K562 (cell line): ENCODE results near the gene CRIM1. TPM values are rescaled to one million over a fixed set of nuclear protein-coding genes. Genes with fewer than 3 reads are reported as not detected.

ENCODE experiments used
- ATAC-seq: fragments of 200-7000 bp; cut with Tn5 transposase; 3 replicates; pipeline ENCODE4 v1.9.1; 2020; ENCODE audit warnings: moderate library complexity
- BruUV-seq: library from RNA; stranded (reverse); fragments of 400-500 nt; replicated peaks from 2 replicates; lab custom pipeline; 2021; lab: Mats Ljungman, UMichigan
- CTCF ChIA-PET: fragments of 300-600 bp; formaldehyde crosslinking; extraction: SDS; loops from one replicate; lab custom pipeline; 2021; ENCODE audit warnings: low intra/inter-chr PET ratio; lab: Yijun Ruan, JAX
- POLR2A ChIA-PET: fragments of 300-600, 350-650 bp; sonication (Branson Sonifier 250); formaldehyde crosslinking; extraction: SDS; loops from one replicate; lab custom pipeline; 2021; ENCODE audit warnings: antibody characterized with exemption, inconsistent platforms; lab: Yijun Ruan, JAX
- DNase-seq, 4 experiments: peaks; one replicate each; pipeline versions ENCODE4 v3.0.0 to v3.0.0-alpha.2; 2011 to 2018; ENCODE audit warnings: low spot score in 3 of 4, mixed read lengths in 3 of 4; ENCODE audit errors: extremely low read depth in 1 of 4
- FAIRE-seq: peaks from 2 replicates; lab custom pipeline; 2011; peaks lifted over from hg19 to GRCh38; lab: Jason Lieb, UNC
- H2AFZ ChIP-seq: 2 replicates; pipeline ENCODE4 v1.6.0; 2011; ENCODE audit warnings: low read depth, low read length, control low read depth, inconsistent platforms
- H3K27ac ChIP-seq: fragments of 200-600 bp; 3 replicates; pipeline ENCODE4 v1.8.0; 2011; ENCODE audit warnings: low read depth, mild to moderate bottlenecking, control low read depth, inconsistent platforms, low read length, moderate library complexity, mixed read lengths; ENCODE audit errors: extremely low read depth
- H3K27me3 ChIP-seq, 2 experiments: fragments of 300-600 bp in 1 of 2; 2 replicates in 1 of 2; 3 replicates in 1 of 2; pipeline versions ENCODE4 v1.6.0 to v1.8.0; 2011; ENCODE audit warnings: inconsistent platforms in 2 of 2, low read length in 2 of 2, mild to moderate bottlenecking in 1 of 2, mixed read lengths in 1 of 2, moderate library complexity in 1 of 2; ENCODE audit not compliant: control insufficient read depth in 2 of 2, insufficient read depth in 2 of 2
- H3K36me3 ChIP-seq: fragments of 300-600 bp; 3 replicates; pipeline ENCODE4 v1.8.0; 2011; ENCODE audit warnings: mild to moderate bottlenecking, low read length, inconsistent platforms; ENCODE audit not compliant: control insufficient read depth, insufficient read depth
- H3K4me1 ChIP-seq, 2 experiments: fragments of 200-600 bp in 1 of 2; replicated peaks in 1 of 2; 2 replicates in 1 of 2; 3 replicates in 1 of 2; pipeline versions ENCODE4 v1.5.1 to v1.8.0; 2011; ENCODE audit warnings: inconsistent platforms in 2 of 2, low read length in 2 of 2, mild to moderate bottlenecking in 1 of 2, mixed read lengths in 1 of 2, moderate library complexity in 1 of 2; ENCODE audit not compliant: control insufficient read depth in 2 of 2, insufficient read depth in 2 of 2
- H3K4me2 ChIP-seq: 2 replicates; pipeline ENCODE4 v1.6.1; 2011; ENCODE audit warnings: low read length, control low read depth, inconsistent platforms, mixed read lengths; ENCODE audit not compliant: insufficient read depth
- H3K4me3 ChIP-seq: fragments of 200-600 bp; sonication (generic), shearing (Covaris generic); 2 replicates; pipeline ENCODE4 v1.5.1; 2016; ENCODE audit warnings: control low read depth, inconsistent platforms
- H3K79me2 ChIP-seq: fragments of 200-600 bp; 3 replicates; pipeline ENCODE4 v1.8.0; 2011; ENCODE audit warnings: low read length, inconsistent platforms; ENCODE audit not compliant: control insufficient read depth, insufficient read depth
- H3K9ac ChIP-seq, 2 experiments: 2 replicates each; pipeline versions ENCODE4 v1.6.0 to v1.6.1; 2011; ENCODE audit warnings: low read depth in 2 of 2, low read length in 2 of 2, control low read depth in 1 of 2, inconsistent platforms in 1 of 2, mild to moderate bottlenecking in 1 of 2, mixed read lengths in 1 of 2; ENCODE audit not compliant: insufficient read depth in 1 of 2
- H3K9me1 ChIP-seq: one replicate; pipeline ENCODE4 v1.6.0; 2011; ENCODE audit warnings: inconsistent platforms, mild to moderate bottlenecking, low read length, moderate library complexity; ENCODE audit not compliant: control insufficient read depth, insufficient read depth
- H3K9me3 ChIP-seq: replicated peaks from 2 replicates; pipeline ENCODE4 v1.5.1; 2011; ENCODE audit warnings: low read depth, low read length, inconsistent platforms; ENCODE audit not compliant: control insufficient read depth, insufficient read depth
- H4K20me1 ChIP-seq: replicated peaks from 2 replicates; pipeline ENCODE4 v1.6.1; 2011; ENCODE audit warnings: low read length, inconsistent platforms, mixed read lengths; ENCODE audit not compliant: control insufficient read depth, insufficient read depth
- E2F8 ChIP-seq: fragments of 450-650 bp; IDR thresholded peaks from 2 replicates; pipeline ENCODE4 v1.7.1; 2018; ENCODE audit warnings: mild to moderate bottlenecking, low read depth; ENCODE audit not compliant: partially characterized antibody
- RHOXF2B ChIP-seq: fragments of 250-450 bp; sonication (Bioruptor Pico); conservative IDR thresholded peaks from 2 replicates; pipeline ENCODE4 v1.5.1; 2021
- WGBS: fragments of 100-300 bp; shearing (Covaris generic); methylation state at CpG from one replicate; pipeline ENCODE4 v1.1.6; 2016; ENCODE audit warnings: low coverage, mixed read lengths; ENCODE audit not compliant: insufficient coverage; ENCODE audit errors: missing lambda C conversion rate; 5-methylcytosine and 5-hydroxymethylcytosine counted together
- in situ Hi-C: fragments of 300-500 bp; cut with MboI; formaldehyde crosslinking; loops from 4 replicates; pipeline ENCODE4 v1.15.0; 2018; ENCODE audit warnings: inconsistent platforms, mixed read lengths
- intact Hi-C: fragments of 100-400 bp; cut with micrococcal nuclease; formaldehyde crosslinking; loops from 2 replicates; pipeline ENCODE4 v1.14.2; 2022
- polyA plus RNA-seq, 8 experiments: library from polyadenylated mRNA; depleted of rRNA in 4 of 8; stranded (reverse) in 5 of 8; unstranded in 3 of 8; fragments of >200 nt; fragmentation: Nextera tagmentation in 2 of 8; fragmentation: Illumina TruSeq in 1 of 8; extraction: Ambion mirVana in 2 of 8; extraction: Trizol in 1 of 8; gene quantifications; 2 replicates each; pipeline versions ENCODE4 v1.2.1 to v1.2.3, GENCODE V29; 2011 to 2014; ENCODE audit warnings: inconsistent platforms in 1 of 8, missing spikeins in 1 of 8
- total RNA-seq, 7 experiments: library from RNA; depleted of rRNA in 6 of 7; stranded (reverse); fragments of >200 nt in 6 of 7; fragmentation: Illumina TruSeq in 2 of 7; extraction: Trizol in 2 of 7; gene quantifications; 2 replicates each; pipeline versions ENCODE4 v1.2.1 to v1.2.3, GENCODE V29; 2011 to 2021; ENCODE audit warnings: low replicate concordance in 1 of 7
- TF ChIP-seq, protein P1 (sequence below): fragments of 450-650 bp; IDR thresholded peaks from 2 replicates; pipeline ENCODE4 v1.6.1; 2017; ENCODE audit warnings: antibody characterized with exemption, mild to moderate bottlenecking

CRIM1 gene
- total and polyA plus RNA-seq, 9 of the 15 experiments (the other 6 are each of a cell fraction or from before 2014, with no cell fraction given): 0.01 to 0.36 (median 0.06) TPM; not detected in 1

DNA sequence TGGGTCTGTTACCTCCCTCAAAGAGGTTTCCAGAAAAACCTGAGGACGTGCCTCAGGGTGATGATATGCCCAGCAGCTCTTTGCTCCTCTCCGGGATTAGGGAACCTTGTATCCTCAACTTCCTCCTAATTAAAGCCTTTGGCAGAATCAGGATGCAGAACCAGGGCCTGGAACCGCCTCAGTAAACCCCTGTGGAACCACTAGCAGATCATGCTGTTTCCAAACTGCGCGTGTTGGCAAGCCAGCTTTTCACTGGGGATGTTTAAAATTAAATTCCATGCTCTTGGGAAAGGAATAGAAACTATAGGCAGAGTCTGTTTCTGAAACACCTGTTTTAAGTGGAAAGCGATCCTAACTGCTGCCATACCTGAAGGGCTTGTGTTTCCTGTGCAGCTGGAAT is 26.4 kb downstream of the CRIM1 start (continued):
- TF ChIP-seq, protein P1, sequence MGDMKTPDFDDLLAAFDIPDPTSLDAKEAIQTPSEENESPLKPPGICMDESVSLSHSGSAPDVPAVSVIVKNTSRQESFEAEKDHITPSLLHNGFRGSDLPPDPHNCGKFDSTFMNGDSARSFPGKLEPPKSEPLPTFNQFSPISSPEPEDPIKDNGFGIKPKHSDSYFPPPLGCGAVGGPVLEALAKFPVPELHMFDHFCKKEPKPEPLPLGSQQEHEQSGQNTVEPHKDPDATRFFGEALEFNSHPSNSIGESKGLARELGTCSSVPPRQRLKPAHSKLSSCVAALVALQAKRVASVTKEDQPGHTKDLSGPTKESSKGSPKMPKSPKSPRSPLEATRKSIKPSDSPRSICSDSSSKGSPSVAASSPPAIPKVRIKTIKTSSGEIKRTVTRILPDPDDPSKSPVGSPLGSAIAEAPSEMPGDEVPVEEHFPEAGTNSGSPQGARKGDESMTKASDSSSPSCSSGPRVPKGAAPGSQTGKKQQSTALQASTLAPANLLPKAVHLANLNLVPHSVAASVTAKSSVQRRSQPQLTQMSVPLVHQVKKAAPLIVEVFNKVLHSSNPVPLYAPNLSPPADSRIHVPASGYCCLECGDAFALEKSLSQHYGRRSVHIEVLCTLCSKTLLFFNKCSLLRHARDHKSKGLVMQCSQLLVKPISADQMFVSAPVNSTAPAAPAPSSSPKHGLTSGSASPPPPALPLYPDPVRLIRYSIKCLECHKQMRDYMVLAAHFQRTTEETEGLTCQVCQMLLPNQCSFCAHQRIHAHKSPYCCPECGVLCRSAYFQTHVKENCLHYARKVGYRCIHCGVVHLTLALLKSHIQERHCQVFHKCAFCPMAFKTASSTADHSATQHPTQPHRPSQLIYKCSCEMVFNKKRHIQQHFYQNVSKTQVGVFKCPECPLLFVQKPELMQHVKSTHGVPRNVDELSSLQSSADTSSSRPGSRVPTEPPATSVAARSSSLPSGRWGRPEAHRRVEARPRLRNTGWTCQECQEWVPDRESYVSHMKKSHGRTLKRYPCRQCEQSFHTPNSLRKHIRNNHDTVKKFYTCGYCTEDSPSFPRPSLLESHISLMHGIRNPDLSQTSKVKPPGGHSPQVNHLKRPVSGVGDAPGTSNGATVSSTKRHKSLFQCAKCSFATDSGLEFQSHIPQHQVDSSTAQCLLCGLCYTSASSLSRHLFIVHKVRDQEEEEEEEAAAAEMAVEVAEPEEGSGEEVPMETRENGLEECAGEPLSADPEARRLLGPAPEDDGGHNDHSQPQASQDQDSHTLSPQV: no peak
- TF ChIP-seq RHOXF2B: no peak

GRCh38 chr2:36382472-36382871 is 26.9 kb downstream of the CRIM1 start:
- no peak for FAIRE-seq
- intact Hi-C loops: no loop called here

More at GRCh38 chr2:36382472-36382871, 26.9 kb downstream of the CRIM1 start:
- 0% methylated on average over 2 of the region's 2 CpGs for WGBS
- Histone ChIP-seq H3K4me3 (no peak overlapping the region), H3K9ac (no peak overlapping the region), H3K4me1 (no peaks in the 10 kb centered on the region), H4K20me1 (no peaks in the 10 kb centered on the region), H3K4me2 (no peak overlapping the region), H3K36me3 (no peaks in the 10 kb centered on the region), H2AFZ (no peak overlapping the region), H3K79me2 (no peaks in the 10 kb centered on the region), H3K27ac (no peak overlapping the region), H3K9me3 (no peaks in the 10 kb centered on the region), H3K9me1 (no peaks in the 10 kb centered on the region), H3K27me3 (no peaks in the 10 kb centered on the region)
- no TSS peak for BruUV-seq
- ChIA-PET POLR2A (no interaction called here), CTCF (no interaction called here)
- DNase-seq (no peak), ATAC-seq (no peak)
- in situ Hi-C loops: no loop called here
- no peak for TF ChIP-seq E2F8
